Stimulated activated CD4-positive, alpha-beta T cell treated with anti-CD3 and anti-CD28 coated beads, TNF-alpha, amount 100 ng/mL, for 48 hours (primary cell): ENCODE measurements around the gene TMEM258.

Source experiments
- DNase-seq, 3 donors: peaks; one replicate each; pipeline ENCODE4 v3.0.0-alpha.2; 2020; ENCODE audit warnings: low read depth in 3 of 3

TMEM258 gene

DNA sequence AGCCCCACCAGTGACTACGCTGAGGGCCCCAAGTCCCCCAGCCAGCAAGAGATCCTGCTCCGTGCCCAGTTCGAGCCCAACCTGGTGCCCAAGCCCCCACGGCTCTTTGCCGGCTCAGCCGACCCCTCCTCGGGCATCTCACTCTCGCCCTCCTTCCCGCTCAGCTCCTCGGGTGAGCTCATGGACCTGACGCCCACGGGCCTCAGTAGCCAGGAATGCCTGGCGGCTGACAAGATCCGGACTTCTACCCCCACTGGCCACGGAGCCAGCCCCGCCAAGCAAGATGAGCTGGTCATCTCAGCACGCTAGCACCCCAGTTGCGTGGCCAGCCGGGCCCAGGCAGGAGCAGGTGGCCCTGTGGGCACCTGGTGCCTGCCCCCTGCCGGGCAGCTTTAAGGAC, 48.2 kb downstream of the TMEM258 start:
- DNase-seq: no peak

DNA sequence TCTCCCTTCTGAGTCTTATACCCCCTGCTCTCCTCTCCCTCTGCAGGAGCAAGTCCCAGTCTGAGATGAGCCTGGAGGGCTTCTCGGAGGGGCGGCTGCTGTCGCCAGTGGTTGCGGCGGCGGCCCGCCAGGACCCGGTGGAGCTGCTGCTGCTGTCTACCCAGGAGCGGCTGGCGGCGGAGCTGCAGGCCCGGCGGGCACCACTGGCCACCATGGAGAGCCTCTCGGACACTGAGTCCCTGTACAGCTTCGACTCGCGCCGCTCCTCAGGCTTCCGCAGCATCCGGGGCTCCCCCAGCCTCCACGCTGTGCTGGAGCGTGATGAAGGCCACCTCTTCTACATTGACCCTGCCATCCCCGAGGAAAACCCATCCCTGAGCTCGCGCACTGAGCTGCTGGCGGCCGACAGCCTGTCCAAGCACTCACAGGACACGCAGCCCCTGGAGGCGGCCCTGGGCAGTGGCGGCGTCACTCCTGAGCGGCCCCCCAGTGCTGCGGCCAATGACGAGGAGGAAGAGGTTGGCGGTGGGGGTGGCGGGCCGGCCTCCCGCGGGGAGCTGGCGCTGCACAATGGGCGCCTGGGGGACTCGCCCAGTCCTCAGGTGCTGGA, 48.8 kb downstream of the TMEM258 start:
- DNase-seq: no peak

DNA sequence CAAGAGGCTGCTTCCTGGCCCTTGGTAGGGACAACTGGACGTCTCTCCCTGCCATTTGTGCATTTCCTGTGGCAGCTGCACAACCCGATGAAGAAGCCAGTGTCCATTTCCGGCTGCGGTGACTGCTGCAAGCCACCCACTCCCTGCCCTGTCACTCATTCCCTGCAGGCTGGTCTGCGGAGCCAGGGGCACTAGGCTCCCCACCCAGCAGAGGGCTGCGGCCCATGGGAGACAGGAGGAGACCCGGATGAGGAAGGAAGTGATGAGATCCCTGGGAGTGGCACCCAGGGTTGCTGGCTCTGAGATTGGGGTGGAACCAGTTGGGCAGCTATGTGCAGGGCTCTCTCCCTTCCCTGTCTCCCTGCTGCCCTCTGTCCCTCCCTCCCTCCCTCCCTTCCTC, 50.0 kb downstream of the TMEM258 start:
- DNase-seq: no peak

DNA sequence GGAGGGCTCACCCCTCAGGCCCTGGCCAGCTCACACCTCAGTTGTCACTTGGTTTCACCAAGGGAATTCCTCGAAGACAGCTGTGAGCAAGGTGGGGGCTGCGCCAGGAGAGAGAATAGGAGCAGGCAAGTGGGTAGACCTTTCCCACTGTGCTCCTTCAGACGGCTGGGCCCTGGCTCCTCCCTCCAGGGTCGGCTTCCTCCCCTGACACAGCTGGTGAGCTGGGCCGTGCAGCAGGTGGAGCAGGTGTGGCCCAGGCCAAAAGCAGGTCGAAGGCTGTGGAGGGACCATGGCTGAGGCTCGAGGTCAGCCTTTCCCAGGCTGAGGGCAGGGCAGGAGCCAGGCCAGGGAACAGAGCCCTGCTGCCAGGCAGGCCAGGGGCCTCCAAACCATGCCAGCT, 52.4 kb downstream of the TMEM258 start:
- DNase-seq: no peak

DNA sequence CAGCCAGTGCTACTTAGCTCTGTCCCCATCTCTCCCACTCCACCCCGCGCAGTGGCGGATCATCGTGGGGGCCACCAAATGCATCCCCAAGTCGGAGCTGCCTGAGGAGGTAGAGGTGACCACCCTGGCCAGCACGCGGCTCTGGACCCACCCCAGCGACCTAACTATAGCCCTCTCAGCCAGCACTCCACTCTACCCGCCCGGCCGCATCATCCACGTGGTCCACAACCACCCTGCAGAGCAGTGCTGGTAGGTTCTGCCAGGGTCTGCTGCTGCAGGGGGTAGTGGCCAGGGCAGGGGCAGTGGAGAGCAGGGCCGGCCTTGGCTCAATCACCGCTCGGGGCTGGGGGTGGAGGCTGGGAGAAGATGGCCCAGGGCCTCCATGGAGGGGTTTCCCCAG, 53.0 kb downstream of the TMEM258 start:
- no peak for DNase-seq
